ENCODE measurements around the gene VSIG10L. TPM values are rescaled to one million over a fixed set of nuclear protein-coding genes. Genes with fewer than 3 reads are reported as not detected.

VSIG10L gene
- total RNA-seq, 1 donor, result 0.43 TPM

DNA sequence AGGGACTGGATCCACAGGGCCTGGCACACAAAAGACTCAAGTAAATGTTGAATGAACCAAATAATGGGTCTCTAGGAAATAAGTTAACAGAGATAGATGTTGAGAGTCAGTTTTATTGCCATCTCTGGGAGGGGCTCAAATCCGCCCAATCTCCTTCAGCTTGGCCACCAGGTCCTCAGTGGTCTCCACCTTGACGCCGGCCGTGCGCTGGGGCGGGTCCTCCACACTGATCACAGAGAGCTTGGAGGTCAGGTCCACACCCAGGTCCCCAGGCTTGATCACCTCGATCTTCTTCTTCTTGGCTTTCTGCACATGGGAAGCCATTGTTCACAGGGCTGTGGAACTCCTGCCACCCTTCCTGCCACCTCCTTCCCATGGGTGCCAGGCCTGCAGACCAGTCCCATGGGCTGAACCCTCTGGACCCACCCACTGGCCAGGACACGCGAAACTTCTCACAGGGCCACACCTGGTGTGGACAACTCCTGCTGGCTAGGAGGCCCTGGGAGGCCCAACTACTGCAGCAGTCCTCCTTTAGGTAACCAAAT is 3.2 kb upstream of the VSIG10L start:
- no peak overlapping the region for H3K4me3 ChIP-seq (ENCODE audit: low read depth, low read length)
- TF ChIP-seq, protein P1, sequence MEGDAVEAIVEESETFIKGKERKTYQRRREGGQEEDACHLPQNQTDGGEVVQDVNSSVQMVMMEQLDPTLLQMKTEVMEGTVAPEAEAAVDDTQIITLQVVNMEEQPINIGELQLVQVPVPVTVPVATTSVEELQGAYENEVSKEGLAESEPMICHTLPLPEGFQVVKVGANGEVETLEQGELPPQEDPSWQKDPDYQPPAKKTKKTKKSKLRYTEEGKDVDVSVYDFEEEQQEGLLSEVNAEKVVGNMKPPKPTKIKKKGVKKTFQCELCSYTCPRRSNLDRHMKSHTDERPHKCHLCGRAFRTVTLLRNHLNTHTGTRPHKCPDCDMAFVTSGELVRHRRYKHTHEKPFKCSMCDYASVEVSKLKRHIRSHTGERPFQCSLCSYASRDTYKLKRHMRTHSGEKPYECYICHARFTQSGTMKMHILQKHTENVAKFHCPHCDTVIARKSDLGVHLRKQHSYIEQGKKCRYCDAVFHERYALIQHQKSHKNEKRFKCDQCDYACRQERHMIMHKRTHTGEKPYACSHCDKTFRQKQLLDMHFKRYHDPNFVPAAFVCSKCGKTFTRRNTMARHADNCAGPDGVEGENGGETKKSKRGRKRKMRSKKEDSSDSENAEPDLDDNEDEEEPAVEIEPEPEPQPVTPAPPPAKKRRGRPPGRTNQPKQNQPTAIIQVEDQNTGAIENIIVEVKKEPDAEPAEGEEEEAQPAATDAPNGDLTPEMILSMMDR (IDR thresholded peaks at IDR 0.05; ENCODE audit: insufficient read depth, low read depth, low read length), result no peak
- no peak for DNase-seq (ENCODE audit: low read depth)

DNA sequence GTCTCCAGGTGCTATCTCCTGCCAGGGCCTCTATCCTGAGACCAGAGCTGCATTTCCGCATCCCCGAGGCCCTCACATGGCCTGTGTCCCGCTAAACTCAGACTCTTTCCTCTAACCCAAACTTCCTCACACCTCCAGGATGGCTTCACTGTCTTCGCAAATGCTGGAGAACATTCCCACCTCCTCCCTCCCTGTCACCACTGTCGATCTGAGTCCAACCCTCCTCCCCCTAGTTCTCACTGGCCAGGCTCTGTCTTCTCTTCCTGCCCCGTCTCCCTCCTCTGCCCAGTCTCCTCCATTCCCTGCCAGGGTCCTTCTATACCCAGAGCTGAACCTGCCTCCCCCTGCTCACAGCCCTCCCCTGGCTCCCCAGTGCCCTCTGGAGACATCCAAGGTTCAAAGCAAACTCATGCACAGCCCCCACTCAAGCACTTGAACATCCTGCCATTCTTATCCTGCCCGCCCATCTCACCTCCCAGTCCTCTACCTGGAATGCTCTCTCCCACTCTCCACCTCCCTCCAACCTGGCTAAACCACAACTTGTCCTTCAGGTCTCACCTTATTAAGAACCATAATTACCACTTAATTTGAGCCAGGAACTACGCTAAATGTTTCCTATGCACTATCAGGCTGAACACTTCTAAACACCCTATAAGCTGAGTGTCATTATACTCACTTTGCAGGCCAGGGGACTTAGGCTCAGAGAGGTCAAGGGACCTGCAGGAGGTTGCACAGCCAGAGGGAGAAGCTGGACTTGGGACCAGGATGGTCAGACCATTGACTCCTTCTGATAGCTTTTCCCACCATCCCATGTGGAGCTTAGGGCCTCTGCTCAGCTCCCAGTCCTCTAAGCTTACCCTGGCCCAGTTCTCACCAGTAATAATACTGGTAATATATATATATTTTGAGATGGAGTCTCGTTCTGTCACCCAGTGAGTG is 961 bp upstream of the VSIG10L start:
- DNase-seq (ENCODE audit: low read depth), result no peak
- no peak overlapping the region for H3K4me3 ChIP-seq (ENCODE audit: low read depth, low read length)
- TF ChIP-seq, protein P1 (IDR thresholded peaks at IDR 0.05; ENCODE audit: insufficient read depth, low read depth, low read length), result no peak

DNA sequence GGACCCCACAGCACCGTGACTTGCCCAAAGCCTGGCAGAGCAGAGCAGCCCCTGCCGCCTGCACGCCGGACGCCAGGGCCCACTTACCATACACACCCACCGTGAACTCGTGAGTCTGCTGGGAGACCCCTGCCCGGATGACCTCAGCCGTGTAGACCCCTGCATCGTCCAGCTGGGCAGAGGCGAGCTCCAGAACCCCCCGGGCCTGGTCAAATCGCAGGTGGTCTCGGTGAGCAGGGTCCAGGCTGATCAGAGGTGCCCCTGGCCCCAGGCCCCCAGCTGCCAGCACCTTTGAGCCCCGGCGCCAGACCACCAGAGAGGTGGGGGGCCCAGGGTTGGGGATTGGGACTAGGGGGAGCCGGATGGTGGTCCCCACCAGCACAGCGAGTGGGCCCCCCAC is 873 bp downstream of the VSIG10L start:
- no peak overlapping the region for H3K4me3 ChIP-seq (ENCODE audit: low read depth, low read length)
- TF ChIP-seq, protein P1 (IDR thresholded peaks at IDR 0.05; ENCODE audit: insufficient read depth, low read depth, low read length), result no peak
- DNase-seq (ENCODE audit: low read depth), result no peak

DNA sequence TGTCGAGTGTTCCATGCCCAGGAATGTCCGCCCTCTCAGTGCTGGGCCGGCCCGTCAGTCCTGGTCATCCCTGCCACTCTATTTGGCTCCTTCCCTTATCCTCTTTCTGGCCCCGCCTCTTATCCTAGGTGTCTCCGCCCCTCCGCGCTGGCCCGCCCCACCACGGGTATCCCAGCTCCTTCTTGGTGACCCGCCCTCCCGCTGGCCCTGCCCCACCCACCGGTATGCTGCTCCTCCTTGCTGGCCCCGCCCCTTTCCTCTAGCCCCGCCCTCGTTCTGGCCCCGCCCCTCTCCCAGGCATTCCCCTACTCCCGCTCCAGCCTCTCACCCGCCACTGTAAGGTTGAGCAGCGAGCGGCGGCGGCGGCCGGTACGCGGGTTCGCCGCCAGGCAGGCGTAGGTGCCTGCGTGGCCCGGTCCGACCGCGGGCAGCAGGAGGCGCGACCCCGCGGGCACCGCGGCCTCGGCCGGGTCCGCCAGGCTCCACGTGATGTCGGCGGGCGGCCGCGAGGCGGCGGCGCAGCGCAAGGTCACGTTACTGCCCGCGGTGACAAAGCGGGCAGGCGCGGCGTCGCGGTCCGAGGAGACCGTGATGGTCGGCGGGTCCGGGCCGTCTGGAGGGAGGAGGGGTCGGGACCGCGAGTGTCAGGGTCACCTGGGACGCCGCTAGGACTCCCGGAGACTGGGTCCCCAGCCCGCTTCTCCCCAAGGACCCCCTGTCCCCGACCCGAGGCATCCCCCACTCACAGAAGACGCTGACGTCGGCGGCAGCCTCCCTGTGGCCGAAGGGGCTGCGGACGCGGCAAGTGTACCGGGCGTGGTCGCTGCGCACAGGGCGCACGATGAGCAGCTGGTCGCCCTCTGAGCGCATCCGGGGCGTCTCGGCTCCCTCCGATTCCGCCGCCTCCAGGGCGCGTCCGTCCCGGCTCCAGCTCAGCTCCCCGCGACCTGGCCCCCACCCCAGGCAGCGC is 2.0 kb downstream of the VSIG10L start:
- DNase-seq (ENCODE audit: low read depth), result peak; percentile 98
- H3K4me3 ChIP-seq (ENCODE audit: low read depth, low read length), result peak overlapping the region; percentile 76
- TF ChIP-seq, protein P1 (IDR thresholded peaks at IDR 0.05; ENCODE audit: insufficient read depth, low read depth, low read length), result no peak

DNA sequence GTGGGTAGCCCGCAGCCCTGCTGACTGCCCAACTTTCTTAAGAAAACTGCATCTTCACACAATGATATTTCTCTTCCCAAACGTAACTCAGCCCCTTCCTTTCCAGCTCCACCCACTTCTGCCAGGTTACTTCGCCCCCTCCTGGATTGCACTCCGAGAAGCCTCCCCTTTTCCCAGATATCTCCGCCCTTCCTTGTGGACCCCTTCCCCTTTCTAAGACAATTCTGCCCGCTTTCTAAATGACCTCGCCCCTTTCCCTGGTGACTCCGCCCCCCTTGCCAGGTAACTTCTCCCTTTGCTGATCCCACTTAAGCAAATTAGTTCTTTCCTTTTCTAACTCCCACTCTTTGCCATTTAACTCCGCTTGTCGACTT is 2.6 kb downstream of the VSIG10L start:
- TF ChIP-seq, protein P1 (IDR thresholded peaks at IDR 0.05; ENCODE audit: insufficient read depth, low read depth, low read length), result no peak
- H3K4me3 ChIP-seq (ENCODE audit: low read depth, low read length), result peak overlapping the region; percentile 76
- DNase-seq (ENCODE audit: low read depth), result no peak

DNA sequence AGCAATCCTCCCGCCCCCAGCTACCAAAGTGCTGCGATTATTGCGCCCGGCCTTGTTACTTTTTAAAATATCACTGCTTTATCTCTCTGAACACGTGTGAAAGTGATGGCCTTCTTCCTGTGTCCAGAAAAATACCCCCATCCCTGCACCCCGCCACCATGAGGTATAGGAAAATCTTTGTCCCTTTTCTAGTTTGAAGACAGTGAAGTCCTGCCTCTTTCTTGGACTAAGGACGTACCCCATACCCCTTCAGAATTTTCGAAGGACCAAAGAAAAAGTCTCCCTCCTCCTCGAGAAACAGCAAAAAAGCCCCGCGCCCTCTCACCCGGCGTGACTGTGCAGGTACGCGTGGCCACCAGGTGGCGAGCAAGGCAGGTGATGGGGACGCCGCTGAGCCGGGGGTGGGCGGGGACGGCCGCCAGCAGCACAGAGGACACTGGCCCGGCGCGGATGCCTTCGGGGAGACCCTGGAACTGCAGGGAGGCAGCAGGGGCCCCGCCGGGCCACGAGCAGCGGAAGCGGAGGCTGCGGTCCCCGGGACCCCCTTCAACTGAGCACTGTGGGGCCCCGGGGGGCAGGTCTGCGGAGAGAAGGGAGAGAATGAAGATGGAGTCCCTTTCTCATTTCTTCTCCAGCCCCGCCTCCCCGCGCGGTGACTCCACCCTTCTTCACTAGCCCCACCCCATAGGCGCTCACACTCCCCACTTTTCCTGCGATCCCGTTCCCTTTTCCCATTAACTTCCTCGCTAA is 3.2 kb downstream of the VSIG10L start:
- TF ChIP-seq, protein P1 (IDR thresholded peaks at IDR 0.05; ENCODE audit: insufficient read depth, low read depth, low read length), result peak; percentile 86
- peak; percentile 75 for DNase-seq (ENCODE audit: low read depth)
- peak overlapping the region; percentile 76 for H3K4me3 ChIP-seq (ENCODE audit: low read depth, low read length)
